RWPE1 (cell line): ENCODE data around the gene DDX10.
"Not testable (repeated sequence)": the region's sequence is repeated elsewhere in the genome, so short reads cannot be mapped to it uniquely, and the experiment has no call there.

Experiments used
- CTCF ChIA-PET: fragments of 350-600 bp; sonication (Branson Sonifier 250); formaldehyde crosslinking; extraction: SDS; loops from one replicate; lab custom pipeline; 2021; lab: Yijun Ruan, JAX
- POLR2A ChIA-PET: fragments of 400-600 bp; formaldehyde crosslinking; extraction: SDS; loops from one replicate; lab custom pipeline; 2020; ENCODE audit warnings: antibody characterized with exemption; ENCODE audit not compliant: low non-redundant PET; lab: Yijun Ruan, JAX
- DNase-seq: peaks from one replicate; pipeline ENCODE4 v3.0.0; 2012; ENCODE audit warnings: low spot score
- H3K27ac ChIP-seq: fragments of 450-650 bp; 2 replicates; pipeline ENCODE4 v1.5.1; 2017
- TF ChIP-seq, protein P1 (sequence below): fragments of 450-650 bp; conservative IDR thresholded peaks from 2 replicates; pipeline ENCODE4 v1.5.1; 2017; ENCODE audit warnings: low read depth, mild to moderate bottlenecking

The DDX10 gene

GRCh38 chr11:108636222-108636621, 28.6 kb upstream of the DDX10 start:
- DNase-seq: no peak
- TF ChIP-seq, protein P1, sequence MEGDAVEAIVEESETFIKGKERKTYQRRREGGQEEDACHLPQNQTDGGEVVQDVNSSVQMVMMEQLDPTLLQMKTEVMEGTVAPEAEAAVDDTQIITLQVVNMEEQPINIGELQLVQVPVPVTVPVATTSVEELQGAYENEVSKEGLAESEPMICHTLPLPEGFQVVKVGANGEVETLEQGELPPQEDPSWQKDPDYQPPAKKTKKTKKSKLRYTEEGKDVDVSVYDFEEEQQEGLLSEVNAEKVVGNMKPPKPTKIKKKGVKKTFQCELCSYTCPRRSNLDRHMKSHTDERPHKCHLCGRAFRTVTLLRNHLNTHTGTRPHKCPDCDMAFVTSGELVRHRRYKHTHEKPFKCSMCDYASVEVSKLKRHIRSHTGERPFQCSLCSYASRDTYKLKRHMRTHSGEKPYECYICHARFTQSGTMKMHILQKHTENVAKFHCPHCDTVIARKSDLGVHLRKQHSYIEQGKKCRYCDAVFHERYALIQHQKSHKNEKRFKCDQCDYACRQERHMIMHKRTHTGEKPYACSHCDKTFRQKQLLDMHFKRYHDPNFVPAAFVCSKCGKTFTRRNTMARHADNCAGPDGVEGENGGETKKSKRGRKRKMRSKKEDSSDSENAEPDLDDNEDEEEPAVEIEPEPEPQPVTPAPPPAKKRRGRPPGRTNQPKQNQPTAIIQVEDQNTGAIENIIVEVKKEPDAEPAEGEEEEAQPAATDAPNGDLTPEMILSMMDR: no peak
- H3K27ac ChIP-seq: no peak overlapping the region
- POLR2A ChIA-PET: no interaction called here
- CTCF ChIA-PET: no interaction called here

DNA sequence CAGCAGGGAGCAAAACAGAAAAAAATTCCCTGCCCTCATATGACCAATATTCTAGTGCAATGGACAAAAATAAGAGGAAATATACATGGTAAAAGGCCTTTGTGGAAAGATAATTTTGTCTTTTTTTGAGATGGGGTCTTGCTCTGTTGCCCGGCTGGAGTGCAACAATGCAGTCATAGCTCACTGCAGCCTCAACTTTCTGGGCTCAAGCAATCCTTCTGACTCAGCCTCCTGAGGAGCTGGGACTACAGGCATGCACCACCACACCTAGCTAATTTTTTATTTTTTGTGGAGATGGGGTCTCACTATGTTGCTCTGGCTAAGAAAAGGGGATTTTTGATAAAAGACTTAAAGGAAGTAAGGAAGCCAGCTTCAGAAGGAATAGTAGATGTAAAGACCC, 25.7 kb upstream of the DDX10 start:
- no peak for DNase-seq
- H3K27ac ChIP-seq: no peak overlapping the region
- TF ChIP-seq, protein P1: no peak
- ChIA-PET POLR2A (no interaction called here), CTCF (no interaction called here)

GRCh38 chr11:108641752-108642151, 23.1 kb upstream of the DDX10 start:
- H3K27ac ChIP-seq, DNase-seq, POLR2A ChIA-PET: not testable (repeated sequence)
- CTCF ChIA-PET: interaction anchor here (0.6 kb wide), 1 partner anchor 38 kb away, joined by 5 read pairs; no protein-coding TSS in a partner anchor

- no peak for DNase-seq
- POLR2A ChIA-PET: no interaction called here
- CTCF ChIA-PET: interaction anchor here (0.7 to 1.1 kb wide), 2 partner anchors 27 to 581 kb away, joined by 3 to 5 read pairs; no protein-coding TSS in a partner anchor
- H3K27ac ChIP-seq: no peak overlapping the region
- TF ChIP-seq, protein P1: no peak
Observed at GRCh38 chr11:108643974-108644373, 20.9 kb upstream of the DDX10 start.

DNA sequence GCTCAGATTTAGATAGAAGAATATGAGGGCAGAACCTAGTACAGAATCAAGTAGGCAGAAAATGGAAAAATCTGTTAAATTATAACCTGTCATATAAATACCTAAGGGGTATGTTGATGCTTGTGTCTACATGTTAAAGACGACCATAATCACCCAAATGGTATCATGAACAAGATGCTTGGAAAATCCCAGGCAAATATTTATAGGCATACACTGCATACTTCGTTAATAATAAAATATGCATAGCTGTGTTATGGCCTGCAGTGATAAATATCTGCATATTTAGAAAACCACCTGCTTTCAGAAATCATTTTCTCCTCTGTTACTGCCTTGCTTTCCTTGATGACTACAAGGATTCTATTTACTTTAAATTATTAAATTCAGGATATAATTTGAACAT, 18.9 kb upstream of the DDX10 start:
- CTCF ChIA-PET: interaction anchor here (0.6 to 0.8 kb wide), 2 partner anchors 76 to 538 kb away, joined by 3 read pairs; no protein-coding TSS in a partner anchor
- DNase-seq: no peak
- POLR2A ChIA-PET: no interaction called here
- TF ChIP-seq, protein P1: no peak
- H3K27ac ChIP-seq: no peak overlapping the region

DNA sequence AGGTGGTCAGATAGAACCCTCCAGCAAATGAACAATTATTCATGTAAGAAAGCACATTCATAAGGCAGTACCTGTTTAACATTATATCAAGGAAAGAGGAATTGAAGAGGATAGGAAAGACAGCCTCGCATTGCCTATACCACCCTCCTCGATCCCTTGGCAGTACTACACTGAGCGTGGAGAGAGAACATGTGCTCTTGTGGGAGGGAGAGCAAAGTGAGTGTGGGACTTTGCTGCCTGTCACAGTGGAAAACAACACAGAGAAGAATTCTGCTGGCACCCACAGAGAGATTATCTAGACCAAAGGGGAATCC, 17.5 kb upstream of the DDX10 start:
- POLR2A ChIA-PET: no interaction called here
- CTCF ChIA-PET: interaction anchor here (0.6 kb wide), 1 partner anchor 15 kb away, joined by 6 read pairs; no protein-coding TSS in a partner anchor
- TF ChIP-seq, protein P1: no peak

DNA sequence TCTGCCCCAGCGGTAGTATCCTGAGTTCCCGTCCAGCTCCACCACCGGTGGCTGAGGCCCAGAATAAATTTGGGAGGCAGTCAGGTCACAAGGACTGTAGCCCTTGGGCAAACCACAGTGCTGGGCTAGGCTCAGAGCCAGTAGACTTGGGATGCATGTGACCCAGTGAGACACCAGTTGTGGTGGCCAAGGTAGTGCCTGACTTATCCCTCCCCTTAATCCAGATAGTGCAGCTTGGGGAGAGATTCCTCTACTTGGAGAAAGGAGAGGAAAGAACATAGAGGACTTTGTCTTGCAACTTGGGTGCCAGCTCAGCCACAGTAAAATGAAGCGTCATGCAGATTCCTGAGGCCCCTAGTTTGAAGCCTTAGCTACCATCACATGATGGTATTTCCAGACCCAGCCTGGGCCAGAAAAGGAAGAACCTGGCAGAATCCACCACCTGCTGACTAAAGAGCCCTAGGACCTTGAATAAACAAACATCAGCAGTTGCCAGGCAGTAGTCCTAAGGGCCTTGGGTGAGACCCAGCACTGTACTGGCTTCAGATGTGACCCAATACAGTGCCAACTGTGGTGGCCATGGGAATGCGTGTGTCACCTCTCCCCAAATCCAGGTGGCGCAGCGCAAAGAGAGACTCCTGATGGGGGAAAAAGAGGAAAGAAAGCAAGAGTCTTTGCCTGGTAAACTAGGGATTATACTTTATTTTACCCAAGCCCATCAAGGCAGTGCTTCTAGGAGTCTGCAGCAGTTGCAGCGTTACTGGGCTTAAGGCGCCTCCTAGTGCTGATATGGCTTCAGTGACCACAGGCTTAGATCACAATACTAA, 17.0 kb upstream of the DDX10 start:
- ChIA-PET CTCF (interaction anchor here (1.5 kb wide), 1 partner anchor 60 kb away, joined by 6 read pairs; no protein-coding TSS in a partner anchor), POLR2A (no interaction called here)
- DNase-seq: peak; percentile 65
- TF ChIP-seq, protein P1: peak; percentile 74
- no peak overlapping the region for H3K27ac ChIP-seq

More for the DNA sequence above, 17.5 kb upstream of the DDX10 start:
- no peak for DNase-seq
- no peak overlapping the region for H3K27ac ChIP-seq
